SW 1271 (cell line): ENCODE results near the gene SIRPB1.
"Not testable (repeated sequence)": the region's sequence is repeated elsewhere in the genome, so short reads cannot be mapped to it uniquely, and the experiment has no call there.

Experiments used
- DNase-seq, 2 experiments: peaks; one replicate each; lab custom pipeline; 2025; lab: John Stamatoyannopoulos, UW

Gene SIRPB1

DNA sequence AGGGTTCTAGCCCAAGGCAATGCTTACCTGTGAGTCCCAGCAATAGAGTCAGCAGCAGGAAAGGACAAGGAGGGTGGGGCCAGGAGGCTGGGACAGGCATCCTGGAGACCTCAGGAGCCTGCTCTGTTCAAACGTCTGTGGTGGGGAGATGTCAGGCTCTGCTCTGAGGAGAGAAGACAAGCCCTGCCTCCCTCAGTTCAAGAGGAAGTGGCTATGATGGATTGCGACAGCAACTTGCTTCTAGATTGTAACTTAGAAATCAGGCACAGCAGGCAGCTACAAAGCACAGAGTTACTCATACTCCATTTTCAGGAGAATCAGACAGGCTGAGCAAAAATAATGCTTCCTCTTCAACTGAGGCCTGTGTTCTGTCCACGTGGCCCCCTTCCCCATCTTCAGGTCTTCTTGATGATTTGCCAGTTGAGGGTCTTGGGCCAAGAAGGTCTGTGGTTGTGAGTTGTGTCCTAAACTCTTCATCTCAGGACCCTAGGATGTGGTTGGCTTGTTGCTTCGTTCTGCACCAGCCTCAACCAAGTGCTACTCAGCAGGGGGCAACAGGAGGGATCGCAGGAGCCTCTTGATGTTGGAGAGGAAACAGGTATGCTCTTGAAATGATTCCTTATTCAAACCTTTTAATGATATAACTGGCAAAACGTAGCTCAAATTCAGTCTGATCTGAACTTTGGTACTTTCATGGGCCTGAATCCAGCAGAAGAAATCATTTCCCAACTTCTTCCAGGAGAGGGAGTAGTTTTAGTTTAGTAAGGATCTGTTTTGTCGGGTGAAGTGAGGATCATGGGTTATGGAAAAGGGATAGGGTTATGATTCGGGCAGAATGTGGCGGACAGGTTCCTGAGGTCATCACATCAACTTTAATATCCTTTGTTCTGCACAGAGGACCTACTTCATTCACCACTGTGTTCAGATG, 31.0 kb downstream of the SIRPB1 start:
- no peak for DNase-seq

DNA sequence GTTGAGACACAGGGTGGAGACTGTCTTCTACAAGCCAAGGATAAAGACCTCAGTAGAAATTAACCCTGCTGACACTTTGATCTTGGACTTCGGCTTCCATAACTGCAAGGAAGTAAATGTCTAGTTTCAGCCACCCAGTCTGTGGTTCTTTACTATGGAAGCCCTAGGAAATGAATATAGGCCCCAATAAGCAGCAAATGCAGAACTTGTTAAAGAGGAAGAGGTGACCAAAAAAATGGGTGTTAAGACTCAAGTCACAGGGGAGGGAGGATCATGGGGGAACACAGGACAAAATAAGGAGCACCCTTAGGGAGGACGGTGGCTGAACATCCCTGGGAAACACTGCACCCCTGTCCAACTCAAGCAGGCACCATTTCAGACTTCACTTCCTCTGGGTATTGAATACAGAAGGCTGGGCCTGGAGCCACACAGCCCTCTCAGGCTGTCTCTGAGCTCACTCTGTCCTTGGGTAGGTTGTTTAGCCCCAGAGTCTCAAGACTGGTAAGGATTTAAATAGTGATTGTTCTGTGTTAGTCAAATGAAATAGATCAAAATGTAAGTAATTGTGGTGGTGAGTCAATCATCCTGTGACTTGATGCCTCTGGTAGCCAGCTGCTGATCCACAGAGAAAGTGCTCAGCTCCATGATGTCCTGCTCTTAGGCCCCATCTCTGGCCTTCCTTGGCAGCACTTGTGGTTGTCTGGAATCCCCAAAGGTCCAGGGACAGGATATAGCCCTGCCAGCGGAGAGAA, 31.9 kb downstream of the SIRPB1 start:
- no peak for DNase-seq

DNA sequence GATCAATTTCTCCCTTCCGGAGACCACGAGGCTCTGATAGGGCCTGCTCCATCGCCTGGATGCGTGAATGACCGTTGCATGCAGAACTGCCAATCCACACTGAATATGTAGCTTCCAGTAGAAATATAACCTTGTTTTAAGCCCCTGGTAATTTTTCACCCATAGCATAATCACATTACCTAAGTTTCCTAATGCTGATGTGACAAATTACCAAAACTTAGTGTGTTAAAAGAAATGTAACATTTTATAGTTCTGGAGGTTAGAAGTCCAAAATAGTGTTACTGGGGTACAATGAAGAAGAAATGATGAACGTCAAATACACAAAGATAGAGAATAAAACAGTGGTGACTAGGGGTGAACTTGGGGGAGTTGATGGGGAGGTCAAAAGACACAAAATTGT, 40.3 kb downstream of the SIRPB1 start:
- no peak for DNase-seq

DNA sequence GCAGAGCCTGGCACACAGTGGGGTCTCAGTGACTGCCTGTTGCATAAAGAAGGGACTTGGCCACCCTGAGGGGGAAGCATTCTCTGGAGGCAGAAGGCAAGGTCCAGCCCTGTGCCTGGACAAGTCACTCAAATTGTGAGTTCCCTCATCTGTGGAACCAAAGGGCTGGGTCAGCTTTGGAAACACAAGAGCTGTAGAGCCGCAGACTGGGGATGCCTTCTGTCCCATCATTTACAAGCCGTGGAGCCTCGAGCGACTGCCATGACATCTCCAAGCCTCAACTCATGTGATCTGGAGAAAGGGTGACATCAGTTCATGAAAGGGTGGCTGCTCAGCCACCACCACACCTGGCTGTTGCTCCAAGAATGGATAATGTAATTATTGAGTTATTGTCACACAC, 41.9 kb downstream of the SIRPB1 start:
- no peak for DNase-seq

- DNase-seq = not testable (repeated sequence)
Measured at GRCh38 chr20:1577313-1577712, 42.5 kb downstream of the SIRPB1 start.

GRCh38 chr20:1576641-1577040, 43.2 kb downstream of the SIRPB1 start:
- no peak for DNase-seq

DNA sequence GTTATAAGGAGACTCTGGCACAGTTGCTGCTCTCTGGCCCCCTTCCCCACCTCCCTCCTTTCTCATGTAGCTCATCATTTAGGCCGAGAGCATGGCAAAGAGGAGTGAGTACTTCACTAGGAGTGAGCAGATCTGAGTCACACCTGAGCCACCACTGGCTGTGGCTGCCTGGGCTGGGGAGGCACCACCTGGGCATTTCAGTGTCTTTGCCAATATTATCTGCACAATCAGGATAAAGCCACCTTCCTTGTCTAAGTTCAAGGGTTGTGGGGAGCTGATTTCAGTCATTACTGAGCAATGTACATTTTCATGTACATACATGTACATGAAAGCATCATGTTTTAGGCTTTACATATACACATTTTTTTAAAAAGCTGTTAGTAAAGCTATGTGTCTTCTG, 43.8 kb downstream of the SIRPB1 start:
- not testable (repeated sequence) for DNase-seq

DNA sequence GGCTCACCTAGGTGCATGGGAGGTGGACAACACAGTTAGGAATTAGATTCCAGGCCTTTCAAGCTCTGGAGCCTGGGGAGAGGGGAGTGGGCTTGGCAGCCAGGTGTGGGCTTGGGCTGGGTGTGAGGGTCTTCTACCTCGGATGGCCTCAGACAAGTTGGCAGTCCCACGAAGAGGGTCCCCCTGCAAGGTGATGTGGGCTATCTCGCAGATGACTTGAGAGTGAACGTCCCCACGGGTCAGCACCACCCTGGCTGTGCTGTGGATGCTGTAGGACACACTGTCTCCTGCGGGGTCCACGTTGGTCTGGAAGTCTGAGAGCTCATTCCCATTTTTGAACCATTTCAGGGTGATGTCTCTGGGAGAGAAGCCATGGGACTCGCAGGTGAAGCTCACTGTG, 48.2 kb downstream of the SIRPB1 start:
- not testable (repeated sequence) for DNase-seq
